ENCODE data around the gene DGKZ.

GRCh38 chr11:46369458-46370152 is 22.3 kb downstream of the DGKZ start:
- TF ChIP-seq CTCF (IDR thresholded peaks at IDR 0.05; ENCODE audit: insufficient read depth, low read length, poor library complexity, severe bottlenecking), result peak; percentile 54
- TF ChIP-seq EZH2phosphoT487 (conservative IDR thresholded peaks at IDR 0.05; ENCODE audit: low read length), result no peak
